SK-N-SH (cell line): ENCODE measurements around the gene FRMD7. TPM values are rescaled to one million over a fixed set of nuclear protein-coding genes. Genes with fewer than 3 reads are reported as not detected.
"Not testable (repeated sequence)": the region's sequence is repeated elsewhere in the genome, so short reads cannot be mapped to it uniquely, and the experiment has no call there.

Source experiments
- CTCF ChIA-PET: fragments of 300-600, 350-600 bp; formaldehyde crosslinking; extraction: SDS; loops from one replicate; lab custom pipeline; 2021; lab: Yijun Ruan, JAX
- POLR2A ChIA-PET: fragments of 350-600 bp; sonication (Branson Sonifier 250); formaldehyde crosslinking; extraction: SDS; loops from one replicate; lab custom pipeline; 2020; ENCODE audit warnings: antibody characterized with exemption, inconsistent platforms; lab: Yijun Ruan, JAX
- DNase-seq: peaks from one replicate; pipeline ENCODE4 v3.0.0; 2012
- H2AFZ ChIP-seq: fragments of 200-600 bp; sonication (generic); 2 replicates; pipeline ENCODE4 v1.8.1; 2016; ENCODE audit warnings: antibody characterized with exemption, mild to moderate bottlenecking, low read depth
- H3F3A ChIP-seq: fragments of 200-600 bp; sonication (generic); replicated peaks from 2 replicates; pipeline ENCODE3; 2016; ENCODE audit warnings: antibody characterized with exemption, mild to moderate bottlenecking; ENCODE audit not compliant: insufficient read depth
- H3K27ac ChIP-seq, 2 experiments: fragments of 200-500 bp in 1 of 2; fragments of 200-600 bp in 1 of 2; sonication (Bioruptor generic) in 1 of 2; sonication (generic), shearing (Covaris generic) in 1 of 2; 2 replicates each; pipeline versions ENCODE4 v1.5.1 to v1.6.1; 2014 to 2016; ENCODE audit warnings: low read depth in 2 of 2, inconsistent platforms in 1 of 2, low read length in 1 of 2, mild to moderate bottlenecking in 1 of 2, mixed read lengths in 1 of 2
- H3K27me3 ChIP-seq: fragments of 200-600 bp; sonication (generic), shearing (Covaris generic); 2 replicates; pipeline ENCODE4 v1.6.1; 2016; ENCODE audit warnings: mixed run types; ENCODE audit not compliant: insufficient read depth
- H3K36me3 ChIP-seq, 2 experiments: fragments of 200-500 bp in 1 of 2; fragments of 200-600 bp in 1 of 2; sonication (Bioruptor generic) in 1 of 2; sonication (generic) in 1 of 2; replicated peaks in 1 of 2; 2 replicates each; pipeline versions ENCODE3 to v1.5.1; 2014 to 2016; ENCODE audit warnings: low read length in 1 of 2, mild to moderate bottlenecking in 1 of 2; ENCODE audit not compliant: insufficient read depth in 2 of 2, control insufficient read depth in 1 of 2
- H3K4me1 ChIP-seq, 2 experiments: fragments of 200-500 bp in 1 of 2; fragments of 200-600 bp in 1 of 2; sonication (Bioruptor generic) in 1 of 2; sonication (generic), shearing (Covaris generic) in 1 of 2; 2 replicates each; pipeline versions ENCODE4 v1.5.1 to v1.6.1; 2014 to 2016; ENCODE audit warnings: low read depth in 1 of 2, low read length in 1 of 2, mixed run types in 1 of 2; ENCODE audit not compliant: insufficient read depth in 2 of 2, control insufficient read depth in 1 of 2
- H3K4me2 ChIP-seq: fragments of 200-600 bp; sonication (generic), shearing (Covaris generic); 2 replicates; pipeline ENCODE4 v1.6.1; 2017; ENCODE audit warnings: mixed run types
- H3K4me3 ChIP-seq, 2 experiments: fragments of 200-500 bp in 1 of 2; fragments of 200-600 bp in 1 of 2; sonication (Bioruptor generic) in 1 of 2; sonication (generic), shearing (Covaris generic) in 1 of 2; 2 replicates each; pipeline versions ENCODE4 v1.5.1 to v1.8.1; 2014 to 2016; ENCODE audit warnings: low read depth in 2 of 2, inconsistent platforms in 1 of 2, low read length in 1 of 2, mild to moderate bottlenecking in 1 of 2, mixed read lengths in 1 of 2, moderate library complexity in 1 of 2
- H3K79me2 ChIP-seq: fragments of 200-600 bp; sonication (generic); 2 replicates; pipeline ENCODE4 v1.8.1; 2017; ENCODE audit warnings: mild to moderate bottlenecking; ENCODE audit not compliant: insufficient read depth
- H3K9ac ChIP-seq: fragments of 200-600 bp; sonication (generic); 2 replicates; pipeline ENCODE4 v1.6.1; 2017; ENCODE audit warnings: mixed run types
- H3K9me2 ChIP-seq: fragments of 200-600 bp; sonication (generic); 2 replicates; pipeline ENCODE4 v1.6.1; 2017; ENCODE audit warnings: mixed run types
- H3K9me3 ChIP-seq: fragments of 200-600 bp; sonication (generic); 2 replicates; pipeline ENCODE4 v1.6.1; 2017; ENCODE audit warnings: mixed run types, mild to moderate bottlenecking, moderate library complexity
- H4K20me1 ChIP-seq: fragments of 200-600 bp; sonication (generic); 2 replicates; pipeline ENCODE4 v1.6.1; 2017; ENCODE audit warnings: mild to moderate bottlenecking, mixed run types; ENCODE audit not compliant: insufficient read depth
- CHD2 ChIP-seq: fragments of 150-350 bp; IDR thresholded peaks from 2 replicates; pipeline ENCODE4 v1.6.1; 2018; ENCODE audit warnings: low read length; ENCODE audit not compliant: partially characterized antibody
- ELF1 ChIP-seq: IDR thresholded peaks from 2 replicates; pipeline ENCODE4 v1.4.0; 2012
- FOXJ3 ChIP-seq: sonication (generic); formaldehyde crosslinking; IDR thresholded peaks from 2 replicates; pipeline ENCODE4 v1.5.1; 2020; ENCODE audit warnings: mild to moderate bottlenecking, missing genetic modification reagents
- GATA2 ChIP-seq: sonication (generic); formaldehyde crosslinking; IDR thresholded peaks from 2 replicates; pipeline ENCODE4 v1.5.0; 2020; ENCODE audit warnings: mild to moderate bottlenecking, missing genetic modification reagents
- RAD21 ChIP-seq: IDR thresholded peaks from 2 replicates; pipeline ENCODE4 v1.6.1; 2012; ENCODE audit warnings: mild to moderate bottlenecking, low read length
- SIN3A ChIP-seq: IDR thresholded peaks from 2 replicates; pipeline ENCODE4 v1.6.1; 2012; ENCODE audit warnings: low read depth, mild to moderate bottlenecking, low read length, moderate library complexity, borderline replicate concordance
- SMC3 ChIP-seq: IDR thresholded peaks from 2 replicates; pipeline ENCODE4 v1.6.1; 2012; ENCODE audit warnings: low read depth, low read length, improper control_type of control experiment
- TAF1 ChIP-seq: IDR thresholded peaks from 2 replicates; pipeline ENCODE4 v1.6.1; 2012; ENCODE audit warnings: low read depth, mild to moderate bottlenecking, low read length, moderate library complexity, borderline replicate concordance
- TCF12 ChIP-seq: IDR thresholded peaks from 2 replicates; pipeline ENCODE4 v1.4.0; 2012
- TEAD4 ChIP-seq: IDR thresholded peaks from 2 replicates; pipeline ENCODE4 v1.4.0; 2012; ENCODE audit warnings: mild to moderate bottlenecking, borderline replicate concordance; ENCODE audit not compliant: insufficient read depth
- USF2 ChIP-seq: fragments of 150-350 bp; IDR thresholded peaks from 2 replicates; pipeline ENCODE4 v1.6.1; 2017; ENCODE audit warnings: antibody characterized with exemption, low read length, low read depth, borderline replicate concordance
- WGBS: methylation state at CpG from one replicate; pipeline ENCODE4 v1.1.6; 2017; ENCODE audit warnings: low lambda C conversion rate; 5-methylcytosine and 5-hydroxymethylcytosine counted together
- polyA plus RNA-seq, 3 experiments: library from polyadenylated mRNA; depleted of rRNA; stranded (reverse); fragments of >200 nt; gene quantifications; 2 replicates each; pipeline ENCODE4 v1.2.3, GENCODE V29; 2012
- TF ChIP-seq, protein P1 (sequence below): IDR thresholded peaks from 2 replicates; pipeline ENCODE4 v1.4.0; 2012; ENCODE audit warnings: low read depth, borderline replicate concordance

Gene FRMD7
- polyA plus RNA-seq, 1 of the 3 experiments (the other 2 are of a cell fraction), result not detected

DNA sequence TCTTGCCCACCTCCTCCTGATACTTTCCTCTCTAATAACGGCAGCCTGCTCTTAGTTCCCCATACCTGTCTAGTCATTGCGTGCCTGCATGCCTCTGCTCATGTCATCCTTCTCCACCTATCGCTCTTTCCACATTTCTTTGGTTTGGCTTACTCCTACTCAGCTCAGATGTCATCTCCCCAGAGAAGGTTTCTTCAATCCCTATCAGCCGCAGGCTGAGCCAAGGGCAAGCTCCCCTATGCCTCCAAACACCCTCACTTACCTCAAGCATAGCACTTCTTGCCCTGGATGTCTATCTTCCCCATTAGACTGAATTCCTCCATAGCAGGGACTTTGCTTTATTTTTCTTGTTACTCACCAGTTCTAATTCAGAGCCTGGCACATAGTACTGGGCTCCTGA is 26.6 kb downstream of the FRMD7 start:
- no peak for DNase-seq
- H4K20me1 ChIP-seq, result no peaks in the 10 kb centered on the region
- peaks cover 13% of the 10 kb centered on the region for H3K27me3 ChIP-seq
- H2AFZ ChIP-seq, result no peak overlapping the region
- CTCF ChIA-PET, result interaction anchor here (0.5 to 1.4 kb wide), 3 partner anchors 8 to 1134 kb away, joined by 3 to 6 read pairs (median 3); no protein-coding TSS in a partner anchor
- H3K9me2 ChIP-seq, result no peaks in the 10 kb centered on the region
- POLR2A ChIA-PET, result no interaction called here
- H3F3A ChIP-seq, result no peaks in the 10 kb centered on the region
- no peak overlapping the region for H3K4me2 ChIP-seq
- no peak overlapping the region for H3K4me3 ChIP-seq
- no peak overlapping the region for H3K27ac ChIP-seq
- H3K36me3 ChIP-seq, result no peaks in the 10 kb centered on the region
- no peak overlapping the region for H3K9ac ChIP-seq
- 28% methylated on average over 4 of the region's 4 CpGs for WGBS
- no peak for TF ChIP-seq TEAD4
- no peaks in the 10 kb centered on the region; a peak in 1 of 4 replicates for H3K4me1 ChIP-seq
- no peaks in the 10 kb centered on the region for H3K79me2 ChIP-seq
- no peaks in the 10 kb centered on the region for H3K9me3 ChIP-seq

DNA sequence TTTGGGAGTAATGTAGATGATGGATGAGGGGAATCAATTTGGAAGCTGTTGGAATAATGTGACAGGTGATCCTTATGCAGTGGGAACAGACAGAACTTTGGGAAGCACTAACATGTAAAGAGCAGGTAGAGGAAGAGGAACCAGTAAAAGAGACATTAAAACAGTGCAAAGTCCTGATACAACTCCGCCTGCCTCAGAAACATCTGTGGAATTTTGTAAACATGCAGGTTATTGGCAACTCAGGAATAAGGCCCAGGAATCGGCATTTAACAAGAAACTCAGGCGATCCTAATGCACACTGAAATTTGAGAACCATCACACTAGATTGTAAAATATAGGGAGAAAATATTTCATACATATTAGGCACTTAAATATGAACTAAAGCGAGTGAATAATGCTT is 29.1 kb downstream of the FRMD7 start:
- H3K9me2 ChIP-seq, POLR2A ChIA-PET, H3K4me1 ChIP-seq, H3F3A ChIP-seq, H3K4me2 ChIP-seq, DNase-seq, H3K79me2 ChIP-seq, H3K4me3 ChIP-seq, H2AFZ ChIP-seq, H3K9me3 ChIP-seq, H3K9ac ChIP-seq, H3K36me3 ChIP-seq, H3K27ac ChIP-seq, H4K20me1 ChIP-seq: not testable (repeated sequence)
- CTCF ChIA-PET, result interaction anchor here (0.7 kb wide), 1 partner anchor 1572 kb away, joined by 3 read pairs; no protein-coding TSS in a partner anchor
- peaks cover 13% of the 10 kb centered on the region for H3K27me3 ChIP-seq
- 35% methylated on average over 4 of the region's 4 CpGs for WGBS

- H3K27me3 ChIP-seq, result no peaks in the 10 kb centered on the region; the same call in none of the 2 replicates
- H3K4me2 ChIP-seq, result no peak overlapping the region
- CTCF ChIA-PET, result interaction anchor here (0.9 to 3.2 kb wide), 5 partner anchors 21 to 249 kb away, joined by 3 to 34 read pairs (median 3); partner anchors contain the start of gene RAP2C
- H3K9me2 ChIP-seq, result no peaks in the 10 kb centered on the region
- 30% methylated on average over 2 of the region's 2 CpGs for WGBS
- POLR2A ChIA-PET, result interaction anchor here (0.8 to 2.6 kb wide), 2 partner anchors 121 to 124 kb away, joined by 4 to 19 read pairs; partner anchors contain the start of gene RAP2C
- no peak for TF ChIP-seq FOXJ3 (CRISPR knock-in tag)
- TF ChIP-seq TCF12, result no peak
- TF ChIP-seq TAF1, result no peak
- TF ChIP-seq, protein P1, sequence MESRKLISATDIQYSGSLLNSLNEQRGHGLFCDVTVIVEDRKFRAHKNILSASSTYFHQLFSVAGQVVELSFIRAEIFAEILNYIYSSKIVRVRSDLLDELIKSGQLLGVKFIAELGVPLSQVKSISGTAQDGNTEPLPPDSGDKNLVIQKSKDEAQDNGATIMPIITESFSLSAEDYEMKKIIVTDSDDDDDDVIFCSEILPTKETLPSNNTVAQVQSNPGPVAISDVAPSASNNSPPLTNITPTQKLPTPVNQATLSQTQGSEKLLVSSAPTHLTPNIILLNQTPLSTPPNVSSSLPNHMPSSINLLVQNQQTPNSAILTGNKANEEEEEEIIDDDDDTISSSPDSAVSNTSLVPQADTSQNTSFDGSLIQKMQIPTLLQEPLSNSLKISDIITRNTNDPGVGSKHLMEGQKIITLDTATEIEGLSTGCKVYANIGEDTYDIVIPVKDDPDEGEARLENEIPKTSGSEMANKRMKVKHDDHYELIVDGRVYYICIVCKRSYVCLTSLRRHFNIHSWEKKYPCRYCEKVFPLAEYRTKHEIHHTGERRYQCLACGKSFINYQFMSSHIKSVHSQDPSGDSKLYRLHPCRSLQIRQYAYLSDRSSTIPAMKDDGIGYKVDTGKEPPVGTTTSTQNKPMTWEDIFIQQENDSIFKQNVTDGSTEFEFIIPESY, result no peak
- TF ChIP-seq SMC3, result no peak
- TF ChIP-seq ELF1, result no peak
- TF ChIP-seq GATA2 (CRISPR knock-in tag), result no peak
- no peak for TF ChIP-seq CHD2
- no peak for TF ChIP-seq RAD21
- no peak for TF ChIP-seq SIN3A
- TF ChIP-seq USF2, result no peak
- H3K9me3 ChIP-seq, result no peaks in the 10 kb centered on the region
- H2AFZ ChIP-seq, result no peak overlapping the region
- no peak for DNase-seq
- H3K27ac ChIP-seq, result peak overlapping the region in 1 of 2 experiments; percentile 85; a peak in 2 of 4 replicates
- no peak overlapping the region for H3K9ac ChIP-seq
- H3K79me2 ChIP-seq, result no peaks in the 10 kb centered on the region
- H3K4me1 ChIP-seq, result peaks cover 0 to 18% of the 10 kb centered on the region in 2 experiments; a peak in 1 of 4 replicates
- no peak overlapping the region for H3K4me3 ChIP-seq
- no peaks in the 10 kb centered on the region for H3F3A ChIP-seq
- H3K36me3 ChIP-seq, result no peaks in the 10 kb centered on the region
- no peaks in the 10 kb centered on the region for H4K20me1 ChIP-seq
Measured at GRCh38 chrX:132094164-132094563, 33.7 kb downstream of the FRMD7 start.
